Tibial nerve (tissue), 4 donors: ENCODE measurements around the gene DYRK1B. TPM values are rescaled to one million over a fixed set of nuclear protein-coding genes. Genes with fewer than 3 reads are reported as not detected.

ENCODE experiments used
- DNase-seq, 2 donors: peaks; one replicate each; pipeline ENCODE4 v3.0.0-alpha.2; 2019; ENCODE audit warnings: low spot score in 2 of 2
- H3K27ac ChIP-seq, 4 donors: fragments of 200-600 bp; sonication (generic) in 3 of 4; one replicate each; pipeline ENCODE4 v1.5.1; 2017 to 2019; ENCODE audit warnings: mild to moderate bottlenecking in 1 of 4
- H3K27me3 ChIP-seq, 2 donors: fragments of 200-600 bp; sonication (generic) in 1 of 2; one replicate each; pipeline versions ENCODE4 v1.5.1 to v1.6.0; 2017 to 2019
- H3K36me3 ChIP-seq, 3 donors: fragments of 200-600 bp; sonication (generic); one replicate each; pipeline ENCODE4 v1.5.1; 2018 to 2019
- H3K4me1 ChIP-seq, 4 donors: fragments of 200-600 bp; sonication (generic) in 3 of 4; one replicate each; pipeline ENCODE4 v1.5.1; 2017 to 2019
- H3K4me3 ChIP-seq, 4 donors: fragments of 200-600 bp; sonication (generic) in 3 of 4; one replicate each; pipeline ENCODE4 v1.5.1; 2017 to 2019; ENCODE audit warnings: mild to moderate bottlenecking in 1 of 4, moderate library complexity in 1 of 4
- H3K9me3 ChIP-seq, 4 donors: fragments of 200-600 bp; sonication (generic) in 3 of 4; one replicate each; pipeline ENCODE4 v1.5.1; 2017 to 2019
- EP300 ChIP-seq, 2 donors: sonication (generic); formaldehyde crosslinking; IDR thresholded peaks; one replicate each; pipeline ENCODE4 v1.6.1; 2017; ENCODE audit warnings: antibody characterized with exemption in 2 of 2, mild to moderate bottlenecking in 1 of 2
- POLR2A ChIP-seq, 2 donors: fragments of 450-650 bp; IDR thresholded peaks; one replicate each; pipeline ENCODE4 v1.6.1; 2017; ENCODE audit warnings: antibody characterized with exemption in 2 of 2, mild to moderate bottlenecking in 2 of 2, moderate library complexity in 2 of 2
- WGBS, 2 donors: methylation state at CpG; one replicate each; pipeline ENCODE4 v1.1.5; 2018; 5-methylcytosine and 5-hydroxymethylcytosine counted together
- total RNA-seq, 4 donors: library from RNA; depleted of rRNA; stranded (reverse); fragments of >200 nt; gene quantifications; one replicate each; pipeline ENCODE4 v1.1.0, GENCODE V29; 2016
- TF ChIP-seq, protein P1 (sequence below), 5 experiments: fragments of 200-600 bp in 3 of 5; fragments of 450-650 bp in 2 of 5; sonication (generic) in 3 of 5; IDR thresholded peaks; one replicate each; pipeline ENCODE4 v1.5.1; 2016 to 2019; ENCODE audit warnings: antibody characterized with exemption in 5 of 5, mild to moderate bottlenecking in 3 of 5, moderate library complexity in 2 of 5

Gene DYRK1B
- total RNA-seq, 4 donors from 2014 or later: 12.6 to 15.9 (median 13.1) TPM

DNA sequence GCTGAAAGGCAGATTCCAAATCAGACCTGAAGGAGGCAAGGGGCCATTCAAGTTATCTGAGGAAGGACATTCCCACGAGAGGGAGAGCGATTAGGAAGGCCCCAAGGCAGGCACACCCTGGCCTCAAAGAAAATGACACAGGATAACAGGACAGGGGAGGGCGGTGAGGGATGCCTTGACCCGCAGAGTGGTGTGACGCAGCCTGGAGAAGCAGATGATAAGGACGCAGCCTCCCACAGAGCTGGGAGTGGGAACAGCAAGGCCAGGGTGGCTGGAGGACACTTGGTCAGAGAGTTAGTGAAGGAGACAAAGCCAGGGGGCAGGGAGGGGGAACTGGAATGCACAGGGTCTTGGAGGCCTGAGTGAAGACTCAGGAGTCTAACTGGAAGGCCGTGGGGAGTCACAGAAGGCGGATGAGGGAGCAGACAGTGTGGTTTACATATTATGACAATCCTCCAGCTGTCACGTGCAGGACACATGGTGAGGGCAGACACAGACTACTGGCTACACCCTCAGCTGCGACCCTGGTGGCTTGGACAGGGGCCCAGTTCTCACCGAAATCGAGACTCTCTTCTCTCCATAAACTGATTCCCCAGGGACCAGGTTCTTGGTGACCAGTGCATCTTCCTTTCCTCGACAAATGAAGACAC lies 5.8 kb upstream of the DYRK1B start:
- Histone ChIP-seq H3K9me3 (no peaks in the 10 kb centered on the region), H3K27ac (no peak overlapping the region), H3K4me3 (no peak overlapping the region), H3K36me3 (peaks cover 8 to 59% (median 8%) of the 10 kb centered on the region in 3 donors), H3K4me1 (peaks cover 0 to 33% (median 11%) of the 10 kb centered on the region in 4 donors), H3K27me3 (no peaks in the 10 kb centered on the region)
- WGBS, 2 donors: 82 to 84% methylated on average over 13 of the region's 13 CpGs
- DNase-seq: no peak
- TF ChIP-seq, protein P1, sequence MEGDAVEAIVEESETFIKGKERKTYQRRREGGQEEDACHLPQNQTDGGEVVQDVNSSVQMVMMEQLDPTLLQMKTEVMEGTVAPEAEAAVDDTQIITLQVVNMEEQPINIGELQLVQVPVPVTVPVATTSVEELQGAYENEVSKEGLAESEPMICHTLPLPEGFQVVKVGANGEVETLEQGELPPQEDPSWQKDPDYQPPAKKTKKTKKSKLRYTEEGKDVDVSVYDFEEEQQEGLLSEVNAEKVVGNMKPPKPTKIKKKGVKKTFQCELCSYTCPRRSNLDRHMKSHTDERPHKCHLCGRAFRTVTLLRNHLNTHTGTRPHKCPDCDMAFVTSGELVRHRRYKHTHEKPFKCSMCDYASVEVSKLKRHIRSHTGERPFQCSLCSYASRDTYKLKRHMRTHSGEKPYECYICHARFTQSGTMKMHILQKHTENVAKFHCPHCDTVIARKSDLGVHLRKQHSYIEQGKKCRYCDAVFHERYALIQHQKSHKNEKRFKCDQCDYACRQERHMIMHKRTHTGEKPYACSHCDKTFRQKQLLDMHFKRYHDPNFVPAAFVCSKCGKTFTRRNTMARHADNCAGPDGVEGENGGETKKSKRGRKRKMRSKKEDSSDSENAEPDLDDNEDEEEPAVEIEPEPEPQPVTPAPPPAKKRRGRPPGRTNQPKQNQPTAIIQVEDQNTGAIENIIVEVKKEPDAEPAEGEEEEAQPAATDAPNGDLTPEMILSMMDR (IDR thresholded peaks at IDR 0.05): no peak
- no peak for TF ChIP-seq EP300 (IDR thresholded peaks at IDR 0.05)
- no peak for TF ChIP-seq POLR2A (IDR thresholded peaks at IDR 0.05)

DNA sequence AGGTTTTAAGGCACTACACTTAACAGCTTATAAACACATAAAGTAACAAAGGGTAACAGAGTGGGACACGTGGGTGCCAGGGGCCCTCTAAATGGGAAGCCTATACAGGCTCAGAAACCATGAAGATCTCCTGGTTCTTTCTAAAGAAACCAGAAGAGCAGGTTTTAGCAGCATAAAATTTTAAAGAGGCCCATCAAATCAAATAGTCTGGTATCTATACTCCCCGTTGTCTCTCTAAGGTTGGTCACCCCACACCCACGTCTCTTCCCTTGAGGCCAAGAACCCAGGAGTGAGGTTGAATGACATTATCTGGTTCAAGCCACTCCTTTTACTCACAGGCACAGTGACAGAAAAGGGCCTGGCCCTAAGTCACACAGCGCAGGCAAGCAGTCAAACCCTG lies 4.6 kb upstream of the DYRK1B start:
- Histone ChIP-seq H3K27me3 (no peaks in the 10 kb centered on the region), H3K4me1 (peaks cover 0 to 25% (median 6%) of the 10 kb centered on the region in 4 donors), H3K27ac (no peak overlapping the region), H3K36me3 (peaks cover 8 to 59% (median 8%) of the 10 kb centered on the region in 3 donors), H3K4me3 (no peak overlapping the region), H3K9me3 (no peaks in the 10 kb centered on the region)
- DNase-seq: no peak
- TF ChIP-seq, protein P1 (IDR thresholded peaks at IDR 0.05): no peak
- TF ChIP-seq EP300 (IDR thresholded peaks at IDR 0.05): no peak
- TF ChIP-seq POLR2A (IDR thresholded peaks at IDR 0.05): no peak
- 76 to 86% methylated on average over 3 to 4 of the region's 4 CpGs for WGBS, 2 donors

DNA sequence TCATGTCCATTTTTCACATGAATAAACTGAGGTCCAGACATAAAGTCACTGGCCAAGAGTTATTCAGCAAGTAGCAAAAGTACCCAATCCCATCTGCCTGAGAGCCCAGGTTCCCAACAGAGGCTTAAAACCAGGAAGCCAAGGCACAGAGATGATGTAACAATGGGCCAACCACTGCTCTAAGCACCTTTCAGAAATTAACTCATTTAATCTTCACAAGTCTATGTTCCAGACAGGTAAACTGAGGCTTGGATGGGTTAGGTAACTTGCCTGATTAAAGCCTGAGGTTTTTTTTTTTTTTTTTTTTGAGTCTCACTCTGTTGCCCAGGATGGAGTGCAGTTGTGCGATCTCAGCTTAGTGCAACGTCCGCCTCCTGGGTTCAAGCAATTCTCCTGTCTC lies 4.0 kb upstream of the DYRK1B start:
- DNase-seq: no peak
- H3K27me3 ChIP-seq: no peaks in the 10 kb centered on the region
- peaks cover 0 to 22% (median 8%) of the 10 kb centered on the region in 4 donors for H3K4me1 ChIP-seq
- TF ChIP-seq, protein P1 (IDR thresholded peaks at IDR 0.05): no peak
- TF ChIP-seq POLR2A (IDR thresholded peaks at IDR 0.05) (no peak), EP300 (IDR thresholded peaks at IDR 0.05) (no peak)
- H3K9me3 ChIP-seq: no peaks in the 10 kb centered on the region
- no peak overlapping the region for H3K4me3 ChIP-seq
- 92 to 100% methylated on average over 3 of the region's 3 CpGs for WGBS, 2 donors
- no peak overlapping the region for H3K27ac ChIP-seq
- H3K36me3 ChIP-seq: peaks cover 8 to 59% (median 8%) of the 10 kb centered on the region in 3 donors

DNA sequence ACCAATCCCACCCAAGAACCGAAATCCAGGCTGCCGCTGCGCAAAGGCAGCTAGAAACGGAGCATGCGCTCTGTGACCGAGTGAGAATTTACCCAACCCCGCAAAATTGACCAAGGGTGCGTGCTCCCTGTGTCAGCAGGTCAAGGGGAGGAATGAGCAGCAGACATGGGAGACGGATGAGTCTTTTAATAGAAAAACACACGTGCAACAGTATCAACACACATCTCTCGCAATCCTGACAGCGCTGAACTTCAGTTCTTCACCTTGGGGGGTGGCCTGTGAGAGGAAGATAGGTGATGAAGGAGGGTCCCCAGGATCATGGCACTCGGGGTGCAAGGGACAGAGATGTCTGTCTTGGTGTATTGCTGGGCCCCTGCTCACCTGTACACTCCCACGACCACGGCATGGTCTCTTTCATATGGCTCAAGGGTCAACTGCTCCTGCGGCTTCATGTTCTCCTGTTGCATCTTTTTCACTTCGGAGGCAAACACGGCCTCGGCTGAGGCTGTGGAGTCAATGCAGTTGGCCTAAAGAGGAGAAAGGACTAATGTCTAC lies 402 bp upstream of the DYRK1B start:
- H3K4me3 ChIP-seq: peak overlapping the region in 3 of 4 donors; percentile 80 to 91 (median 83)
- DNase-seq: no peak
- H3K36me3 ChIP-seq: peaks cover under 1 to 72% (median 8%) of the 10 kb centered on the region in 3 donors
- no peaks in the 10 kb centered on the region for H3K9me3 ChIP-seq
- TF ChIP-seq, protein P1 (IDR thresholded peaks at IDR 0.05): no peak
- no peak for TF ChIP-seq POLR2A (IDR thresholded peaks at IDR 0.05)
- TF ChIP-seq EP300 (IDR thresholded peaks at IDR 0.05): no peak
- WGBS, 2 donors: 43% methylated on average over 19 of the region's 19 CpGs
- peak overlapping the region; percentile 83 to 98 (median 90) for H3K27ac ChIP-seq
- H3K27me3 ChIP-seq: no peaks in the 10 kb centered on the region
- peaks cover 0 to 29% (median 15%) of the 10 kb centered on the region in 4 donors for H3K4me1 ChIP-seq

DNA sequence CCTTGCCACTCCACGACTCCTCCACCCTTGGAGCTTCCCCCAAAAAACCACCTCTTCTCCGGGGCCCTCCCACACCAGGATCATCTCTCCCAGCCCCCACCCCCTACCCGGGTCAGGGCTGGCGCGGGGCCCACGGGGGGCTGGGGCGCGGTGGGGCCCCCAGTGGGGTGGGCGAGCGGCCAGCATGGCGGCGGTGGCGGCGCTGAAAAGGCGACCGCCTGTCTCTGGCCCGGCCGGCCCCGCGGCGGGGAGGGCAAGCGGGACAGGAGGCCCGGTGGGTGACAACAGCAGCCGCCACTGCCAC lies 850 bp downstream of the DYRK1B start:
- no peaks in the 10 kb centered on the region for H3K9me3 ChIP-seq
- peaks cover 0 to 29% (median 15%) of the 10 kb centered on the region in 4 donors for H3K4me1 ChIP-seq
- WGBS, 2 donors: 1 to 2% methylated on average over 24 of the region's 24 CpGs
- peak overlapping the region; percentile 83 to 98 (median 90) for H3K27ac ChIP-seq
- peak overlapping the region; percentile 80 to 94 (median 87) for H3K4me3 ChIP-seq
- DNase-seq: no peak
- TF ChIP-seq, protein P1 (IDR thresholded peaks at IDR 0.05): no peak
- TF ChIP-seq EP300 (IDR thresholded peaks at IDR 0.05) (no peak), POLR2A (IDR thresholded peaks at IDR 0.05) (no peak)
- no peaks in the 10 kb centered on the region for H3K27me3 ChIP-seq
- peaks cover 0 to 72% (median 8%) of the 10 kb centered on the region in 3 donors for H3K36me3 ChIP-seq
